ENCODE data around the gene ZNF217.
A peak's percentile ranks its signal among the peaks of the same experiment; 100 is the strongest.

The ZNF217 gene

GRCh38 chr20:53599044-53599362, 5.4 kb upstream of the ZNF217 start:
- no peaks in the 10 kb centered on the region for H3K36me3 ChIP-seq (replicated peaks in 1 of 2; ENCODE audit: control insufficient read depth in 2 of 2, insufficient read depth in 2 of 2, low read length in 2 of 2)
- H3K14ac ChIP-seq (ENCODE audit: low read length) = no peak overlapping the region
- H3K4me3 ChIP-seq (ENCODE audit: low read length in 2 of 2) = no peak overlapping the region
- H3K27ac ChIP-seq (replicated peaks; ENCODE audit: low read length) = no peak overlapping the region
- DNase-seq (ENCODE audit: low spot score) = no peak
- no peak overlapping the region for H2BK15ac ChIP-seq (ENCODE audit: low read length)
- H2BK5ac ChIP-seq (ENCODE audit: low read length) = no peak overlapping the region
- no peaks in the 10 kb centered on the region for H3K9me3 ChIP-seq (replicated peaks in 1 of 2; ENCODE audit: control insufficient read depth in 2 of 2, insufficient read depth in 1 of 2, low read depth in 1 of 2, low read length in 2 of 2)
- H3K4ac ChIP-seq (ENCODE audit: low read length) = no peak overlapping the region
- H2AFZ ChIP-seq (ENCODE audit: low read length) = no peak overlapping the region
- no peaks in the 10 kb centered on the region for H3K27me3 ChIP-seq (ENCODE audit: control insufficient read depth in 3 of 3, insufficient read depth in 3 of 3, low read depth in 1 of 3, low read length in 3 of 3)
- H3K9ac ChIP-seq (ENCODE audit: low read depth, low read length, poor library complexity) = no peak overlapping the region
- no CpG with 5 or more reads among the region's 2 CpGs for WGBS, 2 donors (ENCODE audit: extremely low coverage in 2 of 2, insufficient read length in 2 of 2, insufficient replicate concordance in 1 of 2)
- no peak overlapping the region for H2BK12ac ChIP-seq (ENCODE audit: low read length)
- no peak overlapping the region for H3K23ac ChIP-seq (ENCODE audit: low read depth, low read length, poor library complexity)
- no peak overlapping the region for H2BK120ac ChIP-seq (ENCODE audit: low read depth, low read length)
- no peak overlapping the region for H4K8ac ChIP-seq (ENCODE audit: low read depth, low read length)
- no peak overlapping the region for H3K18ac ChIP-seq (ENCODE audit: low read length)
- no peak overlapping the region for H4K91ac ChIP-seq (ENCODE audit: low read depth, low read length, poor library complexity)
- no peak overlapping the region for H3K4me2 ChIP-seq (ENCODE audit: insufficient read depth, low read length, poor library complexity, severe bottlenecking)
- no peaks in the 10 kb centered on the region for H3K79me1 ChIP-seq (ENCODE audit: low read depth, low read length)
- H3K4me1 ChIP-seq (ENCODE audit: control insufficient read depth in 2 of 2, insufficient read depth in 1 of 2, low read depth in 1 of 2, low read length in 2 of 2) = peaks cover 5 to 23% of the 10 kb centered on the region in 2 donors
- H2AK5ac ChIP-seq (ENCODE audit: low read depth, low read length) = peak overlapping the region; percentile 2

DNA sequence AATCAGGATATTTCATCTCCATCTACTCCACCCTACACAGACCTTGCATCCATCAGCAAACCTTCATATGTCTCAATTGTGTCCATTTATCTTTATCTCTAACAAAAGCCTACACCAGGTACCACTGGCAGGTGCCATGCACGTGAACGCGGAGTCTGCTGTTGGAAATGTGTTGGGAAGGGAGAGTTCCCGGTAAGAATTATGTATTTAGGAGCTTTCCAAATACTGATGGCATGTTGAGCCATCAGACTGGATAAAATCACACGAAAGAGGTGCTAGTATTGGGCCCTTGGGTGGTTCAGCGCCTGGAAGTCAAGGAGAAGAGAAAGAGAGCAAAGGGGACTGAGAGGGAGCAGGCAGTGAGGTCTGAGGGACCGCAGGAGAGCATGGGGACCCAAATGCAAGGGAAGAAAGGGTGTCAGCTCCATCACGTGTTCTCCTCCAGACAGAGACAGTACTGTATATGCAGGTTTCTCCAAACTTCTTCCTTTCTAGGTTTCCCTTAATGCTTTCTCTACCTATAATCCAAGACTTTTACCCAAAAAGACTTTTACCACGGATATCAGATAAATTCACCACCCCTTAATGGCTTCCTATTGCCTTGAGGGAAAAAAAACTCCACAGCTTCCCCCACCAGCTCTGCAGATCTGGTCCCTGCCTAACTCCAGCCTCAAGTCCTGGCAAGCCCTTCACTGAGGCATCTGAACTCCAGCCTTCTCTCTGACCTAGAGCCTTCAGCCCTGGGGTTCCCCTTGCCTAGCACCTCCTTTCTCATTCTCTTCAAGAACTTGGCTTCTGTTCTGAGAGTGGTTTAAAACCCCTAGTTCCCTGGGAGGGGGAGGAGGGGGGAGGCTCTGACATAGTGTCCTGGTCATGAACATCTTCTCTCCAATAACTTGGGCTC, 4.8 kb upstream of the ZNF217 start:
- Histone ChIP-seq H2BK12ac (ENCODE audit: low read length) (no peak overlapping the region), H2BK15ac (ENCODE audit: low read length) (no peak overlapping the region), H3K27ac (replicated peaks; ENCODE audit: low read length) (no peak overlapping the region), H3K79me1 (ENCODE audit: low read depth, low read length) (no peaks in the 10 kb centered on the region), H3K14ac (ENCODE audit: low read length) (no peak overlapping the region), H3K4me1 (ENCODE audit: control insufficient read depth in 2 of 2, insufficient read depth in 1 of 2, low read depth in 1 of 2, low read length in 2 of 2) (peaks cover 5 to 23% of the 10 kb centered on the region in 2 donors), H3K23ac (ENCODE audit: low read depth, low read length, poor library complexity) (no peak overlapping the region), H3K36me3 (replicated peaks in 1 of 2; ENCODE audit: control insufficient read depth in 2 of 2, insufficient read depth in 2 of 2, low read length in 2 of 2) (no peaks in the 10 kb centered on the region), H3K4me3 (ENCODE audit: low read length in 2 of 2) (no peak overlapping the region), H3K18ac (ENCODE audit: low read length) (peak overlapping the region; percentile 53), H3K9ac (ENCODE audit: low read depth, low read length, poor library complexity) (no peak overlapping the region), H3K4ac (ENCODE audit: low read length) (no peak overlapping the region), H3K9me3 (replicated peaks in 1 of 2; ENCODE audit: control insufficient read depth in 2 of 2, insufficient read depth in 1 of 2, low read depth in 1 of 2, low read length in 2 of 2) (no peaks in the 10 kb centered on the region), H2AK5ac (ENCODE audit: low read depth, low read length) (peak overlapping the region; percentile 85), H2BK120ac (ENCODE audit: low read depth, low read length) (no peak overlapping the region), H3K27me3 (ENCODE audit: control insufficient read depth in 3 of 3, insufficient read depth in 3 of 3, low read depth in 1 of 3, low read length in 3 of 3) (no peaks in the 10 kb centered on the region), H3K4me2 (ENCODE audit: insufficient read depth, low read length, poor library complexity, severe bottlenecking) (no peak overlapping the region), H4K91ac (ENCODE audit: low read depth, low read length, poor library complexity) (no peak overlapping the region), H2AFZ (ENCODE audit: low read length) (no peak overlapping the region), H2BK5ac (ENCODE audit: low read length) (no peak overlapping the region), H4K8ac (ENCODE audit: low read depth, low read length) (no peak overlapping the region)
- DNase-seq (ENCODE audit: low spot score) = no peak
- WGBS, 2 donors (ENCODE audit: extremely low coverage in 2 of 2, insufficient read length in 2 of 2, insufficient replicate concordance in 1 of 2) = no CpG with 5 or more reads among the region's 9 CpGs

DNA sequence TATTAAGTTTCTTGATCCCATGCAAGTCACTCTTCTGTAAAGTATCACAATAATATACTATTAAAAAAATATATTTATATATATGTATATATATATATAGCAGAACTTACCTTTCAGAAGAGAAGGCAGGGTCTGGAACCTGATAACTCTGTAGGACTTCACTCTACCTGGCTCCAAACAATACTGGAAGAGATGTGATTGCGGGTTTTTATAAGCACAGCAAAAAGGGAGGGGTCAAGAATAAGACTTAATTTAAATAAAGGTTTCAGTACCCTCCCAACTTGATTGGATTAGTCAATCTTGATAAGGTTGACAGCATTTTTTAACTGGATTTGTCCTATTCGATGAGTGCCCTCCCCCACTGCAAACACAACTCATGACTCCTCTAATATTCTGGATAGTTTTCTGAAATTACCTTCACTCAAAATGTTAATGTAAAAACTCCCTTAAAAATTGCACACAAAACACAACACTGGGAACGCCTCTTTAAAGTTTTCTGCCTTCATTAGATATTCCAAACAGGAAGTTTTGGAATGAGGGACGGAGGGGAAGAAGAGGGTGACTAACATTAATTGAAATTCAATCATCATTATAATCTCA, 4.0 kb upstream of the ZNF217 start:
- H3K9me3 ChIP-seq (replicated peaks in 1 of 2; ENCODE audit: control insufficient read depth in 2 of 2, insufficient read depth in 1 of 2, low read depth in 1 of 2, low read length in 2 of 2) = no peaks in the 10 kb centered on the region
- H3K9ac ChIP-seq (ENCODE audit: low read depth, low read length, poor library complexity) = no peak overlapping the region
- H4K91ac ChIP-seq (ENCODE audit: low read depth, low read length, poor library complexity) = no peak overlapping the region
- H3K27ac ChIP-seq (replicated peaks; ENCODE audit: low read length) = no peak overlapping the region
- H3K36me3 ChIP-seq (replicated peaks in 1 of 2; ENCODE audit: control insufficient read depth in 2 of 2, insufficient read depth in 2 of 2, low read length in 2 of 2) = no peaks in the 10 kb centered on the region
- H2AFZ ChIP-seq (ENCODE audit: low read length) = no peak overlapping the region
- H2AK5ac ChIP-seq (ENCODE audit: low read depth, low read length) = no peak overlapping the region
- no peak overlapping the region for H3K23ac ChIP-seq (ENCODE audit: low read depth, low read length, poor library complexity)
- no peak overlapping the region for H2BK15ac ChIP-seq (ENCODE audit: low read length)
- no peak overlapping the region for H3K4ac ChIP-seq (ENCODE audit: low read length)
- H3K4me2 ChIP-seq (ENCODE audit: insufficient read depth, low read length, poor library complexity, severe bottlenecking) = no peak overlapping the region
- no peak overlapping the region for H2BK5ac ChIP-seq (ENCODE audit: low read length)
- H3K18ac ChIP-seq (ENCODE audit: low read length) = no peak overlapping the region
- H4K8ac ChIP-seq (ENCODE audit: low read depth, low read length) = no peak overlapping the region
- no peaks in the 10 kb centered on the region for H3K79me1 ChIP-seq (ENCODE audit: low read depth, low read length)
- no peak for DNase-seq (ENCODE audit: low spot score)
- no peak overlapping the region for H3K4me3 ChIP-seq (ENCODE audit: low read length in 2 of 2)
- no peak overlapping the region for H2BK12ac ChIP-seq (ENCODE audit: low read length)
- H3K27me3 ChIP-seq (ENCODE audit: control insufficient read depth in 3 of 3, insufficient read depth in 3 of 3, low read depth in 1 of 3, low read length in 3 of 3) = no peaks in the 10 kb centered on the region
- H2BK120ac ChIP-seq (ENCODE audit: low read depth, low read length) = no peak overlapping the region
- no peak overlapping the region for H3K14ac ChIP-seq (ENCODE audit: low read length)
- WGBS, 2 donors (ENCODE audit: extremely low coverage in 2 of 2, insufficient read length in 2 of 2, insufficient replicate concordance in 1 of 2) = no CpG with 5 or more reads among the region's 4 CpGs
- H3K4me1 ChIP-seq (ENCODE audit: control insufficient read depth in 2 of 2, insufficient read depth in 1 of 2, low read depth in 1 of 2, low read length in 2 of 2) = peaks cover 5 to 23% of the 10 kb centered on the region in 2 donors

GRCh38 chr20:53597030-53597482, 3.4 kb upstream of the ZNF217 start:
- H3K4me1 ChIP-seq (ENCODE audit: control insufficient read depth in 2 of 2, insufficient read depth in 1 of 2, low read depth in 1 of 2, low read length in 2 of 2) = peaks cover 5 to 23% of the 10 kb centered on the region in 2 donors
- H2BK15ac ChIP-seq (ENCODE audit: low read length) = no peak overlapping the region
- no peak overlapping the region for H2BK120ac ChIP-seq (ENCODE audit: low read depth, low read length)
- WGBS, 2 donors (ENCODE audit: extremely low coverage in 2 of 2, insufficient read length in 2 of 2, insufficient replicate concordance in 1 of 2) = no CpG with 5 or more reads among the region's 3 CpGs
- no peak overlapping the region for H3K18ac ChIP-seq (ENCODE audit: low read length)
- H4K91ac ChIP-seq (ENCODE audit: low read depth, low read length, poor library complexity) = no peak overlapping the region
- H3K79me1 ChIP-seq (ENCODE audit: low read depth, low read length) = no peaks in the 10 kb centered on the region
- H3K9ac ChIP-seq (ENCODE audit: low read depth, low read length, poor library complexity) = no peak overlapping the region
- H2AK5ac ChIP-seq (ENCODE audit: low read depth, low read length) = no peak overlapping the region
- H4K8ac ChIP-seq (ENCODE audit: low read depth, low read length) = no peak overlapping the region
- no peak overlapping the region for H2BK12ac ChIP-seq (ENCODE audit: low read length)
- H3K27me3 ChIP-seq (ENCODE audit: control insufficient read depth in 3 of 3, insufficient read depth in 3 of 3, low read depth in 1 of 3, low read length in 3 of 3) = no peaks in the 10 kb centered on the region
- H2AFZ ChIP-seq (ENCODE audit: low read length) = peak overlapping the region; percentile 54
- no peak overlapping the region for H3K23ac ChIP-seq (ENCODE audit: low read depth, low read length, poor library complexity)
- no peak overlapping the region for H3K4me3 ChIP-seq (ENCODE audit: low read length in 2 of 2)
- H3K36me3 ChIP-seq (replicated peaks in 1 of 2; ENCODE audit: control insufficient read depth in 2 of 2, insufficient read depth in 2 of 2, low read length in 2 of 2) = no peaks in the 10 kb centered on the region
- H2BK5ac ChIP-seq (ENCODE audit: low read length) = no peak overlapping the region
- no peaks in the 10 kb centered on the region for H3K9me3 ChIP-seq (replicated peaks in 1 of 2; ENCODE audit: control insufficient read depth in 2 of 2, insufficient read depth in 1 of 2, low read depth in 1 of 2, low read length in 2 of 2)
- no peak for DNase-seq (ENCODE audit: low spot score)
- no peak overlapping the region for H3K27ac ChIP-seq (replicated peaks; ENCODE audit: low read length)
- H3K4me2 ChIP-seq (ENCODE audit: insufficient read depth, low read length, poor library complexity, severe bottlenecking) = no peak overlapping the region
- no peak overlapping the region for H3K14ac ChIP-seq (ENCODE audit: low read length)
- no peak overlapping the region for H3K4ac ChIP-seq (ENCODE audit: low read length)
